ENCODE data around the gene GINS2. TPM values are rescaled to one million over a fixed set of nuclear protein-coding genes. Genes with fewer than 3 reads are reported as not detected.

GINS2 gene
- total and polyA plus RNA-seq, 2 experiments from 2014 or later: 40.5 to 44.4 TPM

- Mint-ChIP-seq H3K27me3 (ENCODE audit: insufficient read depth, low read depth, poor library complexity) (peaks cover 13% of the 10 kb centered on the region), H3K4me1 (peaks cover 8% of the 10 kb centered on the region; the same call in 2 of the 3 replicates), H3K27ac (no peak overlapping the region), H3K4me3 (no peak overlapping the region), H3K36me3 (ENCODE audit: low read depth) (peaks cover 36% of the 10 kb centered on the region), H3K9me3 (no peaks in the 10 kb centered on the region)
- peaks cover 15% of the 10 kb centered on the region for H3K79me2 ChIP-seq (replicated peaks; ENCODE audit: insufficient read depth)
- H3F3A ChIP-seq (replicated peaks; ENCODE audit: low read depth): peaks cover 13% of the 10 kb centered on the region; the same call in 1 of the 2 replicates
- no peak for DNase-seq (ENCODE audit: low spot score)
- no peaks in the 10 kb centered on the region for H3K9me2 ChIP-seq (ENCODE audit: insufficient read depth)
- no peaks in the 10 kb centered on the region for H3K36me3 ChIP-seq (ENCODE audit: insufficient read depth)
- ATAC-seq: no peak; the same call in 2 of the 3 replicates
- TF ChIP-seq JUNB (IDR thresholded peaks at IDR 0.05; ENCODE audit: unreplicated experiment) (no peak), REST (IDR thresholded peaks at IDR 0.05; ENCODE audit: unreplicated experiment) (no peak), EZH2phosphoT487 (IDR thresholded peaks at IDR 0.05; ENCODE audit: unreplicated experiment) (no peak), ETS1 (IDR thresholded peaks at IDR 0.05) (no peak), STAT1 (IDR thresholded peaks at IDR 0.05; ENCODE audit: unreplicated experiment) (no peak), NANOG (IDR thresholded peaks at IDR 0.05; ENCODE audit: borderline replicate concordance) (no peak), CREB1 (CRISPR knock-in tag; IDR thresholded peaks at IDR 0.05; ENCODE audit: low read depth) (no peak), POLR2AphosphoS5 (IDR thresholded peaks at IDR 0.05; ENCODE audit: low read depth) (no peak), ZNF114 (CRISPR knock-in tag; IDR thresholded peaks at IDR 0.05) (no peak), EZH2 (IDR thresholded peaks at IDR 0.05; ENCODE audit: low read depth, unreplicated experiment) (no peak), ZNF331 (CRISPR knock-in tag; IDR thresholded peaks at IDR 0.05; ENCODE audit: low read depth) (no peak)
- TF ChIP-seq, protein P1, sequence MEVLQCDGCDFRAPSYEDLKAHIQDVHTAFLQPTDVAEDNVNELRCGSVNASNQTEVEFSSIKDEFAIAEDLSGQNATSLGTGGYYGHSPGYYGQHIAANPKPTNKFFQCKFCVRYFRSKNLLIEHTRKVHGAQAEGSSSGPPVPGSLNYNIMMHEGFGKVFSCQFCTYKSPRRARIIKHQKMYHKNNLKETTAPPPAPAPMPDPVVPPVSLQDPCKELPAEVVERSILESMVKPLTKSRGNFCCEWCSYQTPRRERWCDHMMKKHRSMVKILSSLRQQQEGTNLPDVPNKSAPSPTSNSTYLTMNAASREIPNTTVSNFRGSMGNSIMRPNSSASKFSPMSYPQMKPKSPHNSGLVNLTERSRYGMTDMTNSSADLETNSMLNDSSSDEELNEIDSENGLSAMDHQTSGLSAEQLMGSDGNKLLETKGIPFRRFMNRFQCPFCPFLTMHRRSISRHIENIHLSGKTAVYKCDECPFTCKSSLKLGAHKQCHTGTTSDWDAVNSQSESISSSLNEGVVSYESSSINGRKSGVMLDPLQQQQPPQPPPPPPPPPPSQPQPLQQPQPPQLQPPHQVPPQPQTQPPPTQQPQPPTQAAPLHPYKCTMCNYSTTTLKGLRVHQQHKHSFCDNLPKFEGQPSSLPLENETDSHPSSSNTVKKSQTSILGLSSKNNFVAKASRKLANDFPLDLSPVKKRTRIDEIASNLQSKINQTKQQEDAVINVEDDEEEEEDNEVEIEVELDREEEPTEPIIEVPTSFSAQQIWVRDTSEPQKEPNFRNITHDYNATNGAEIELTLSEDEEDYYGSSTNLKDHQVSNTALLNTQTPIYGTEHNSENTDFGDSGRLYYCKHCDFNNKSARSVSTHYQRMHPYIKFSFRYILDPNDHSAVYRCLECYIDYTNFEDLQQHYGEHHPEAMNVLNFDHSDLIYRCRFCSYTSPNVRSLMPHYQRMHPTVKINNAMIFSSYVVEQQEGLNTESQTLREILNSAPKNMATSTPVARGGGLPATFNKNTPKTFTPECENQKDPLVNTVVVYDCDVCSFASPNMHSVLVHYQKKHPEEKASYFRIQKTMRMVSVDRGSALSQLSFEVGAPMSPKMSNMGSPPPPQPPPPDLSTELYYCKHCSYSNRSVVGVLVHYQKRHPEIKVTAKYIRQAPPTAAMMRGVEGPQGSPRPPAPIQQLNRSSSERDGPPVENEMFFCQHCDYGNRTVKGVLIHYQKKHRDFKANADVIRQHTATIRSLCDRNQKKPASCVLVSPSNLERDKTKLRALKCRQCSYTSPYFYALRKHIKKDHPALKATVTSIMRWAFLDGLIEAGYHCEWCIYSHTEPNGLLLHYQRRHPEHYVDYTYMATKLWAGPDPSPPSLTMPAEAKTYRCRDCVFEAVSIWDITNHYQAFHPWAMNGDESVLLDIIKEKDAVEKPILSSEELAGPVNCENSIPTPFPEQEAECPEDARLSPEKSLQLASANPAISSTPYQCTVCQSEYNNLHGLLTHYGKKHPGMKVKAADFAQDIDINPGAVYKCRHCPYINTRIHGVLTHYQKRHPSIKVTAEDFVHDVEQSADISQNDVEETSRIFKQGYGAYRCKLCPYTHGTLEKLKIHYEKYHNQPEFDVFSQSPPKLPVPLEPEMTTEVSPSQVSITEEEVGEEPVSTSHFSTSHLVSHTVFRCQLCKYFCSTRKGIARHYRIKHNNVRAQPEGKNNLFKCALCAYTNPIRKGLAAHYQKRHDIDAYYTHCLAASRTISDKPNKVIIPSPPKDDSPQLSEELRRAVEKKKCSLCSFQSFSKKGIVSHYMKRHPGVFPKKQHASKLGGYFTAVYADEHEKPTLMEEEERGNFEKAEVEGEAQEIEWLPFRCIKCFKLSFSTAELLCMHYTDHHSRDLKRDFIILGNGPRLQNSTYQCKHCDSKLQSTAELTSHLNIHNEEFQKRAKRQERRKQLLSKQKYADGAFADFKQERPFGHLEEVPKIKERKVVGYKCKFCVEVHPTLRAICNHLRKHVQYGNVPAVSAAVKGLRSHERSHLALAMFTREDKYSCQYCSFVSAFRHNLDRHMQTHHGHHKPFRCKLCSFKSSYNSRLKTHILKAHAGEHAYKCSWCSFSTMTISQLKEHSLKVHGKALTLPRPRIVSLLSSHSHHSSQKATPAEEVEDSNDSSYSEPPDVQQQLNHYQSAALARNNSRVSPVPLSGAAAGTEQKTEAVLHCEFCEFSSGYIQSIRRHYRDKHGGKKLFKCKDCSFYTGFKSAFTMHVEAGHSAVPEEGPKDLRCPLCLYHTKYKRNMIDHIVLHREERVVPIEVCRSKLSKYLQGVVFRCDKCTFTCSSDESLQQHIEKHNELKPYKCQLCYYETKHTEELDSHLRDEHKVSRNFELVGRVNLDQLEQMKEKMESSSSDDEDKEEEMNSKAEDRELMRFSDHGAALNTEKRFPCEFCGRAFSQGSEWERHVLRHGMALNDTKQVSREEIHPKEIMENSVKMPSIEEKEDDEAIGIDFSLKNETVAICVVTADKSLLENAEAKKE (CRISPR knock-in tag; IDR thresholded peaks at IDR 0.05): no peak
- TF ChIP-seq, protein P2, sequence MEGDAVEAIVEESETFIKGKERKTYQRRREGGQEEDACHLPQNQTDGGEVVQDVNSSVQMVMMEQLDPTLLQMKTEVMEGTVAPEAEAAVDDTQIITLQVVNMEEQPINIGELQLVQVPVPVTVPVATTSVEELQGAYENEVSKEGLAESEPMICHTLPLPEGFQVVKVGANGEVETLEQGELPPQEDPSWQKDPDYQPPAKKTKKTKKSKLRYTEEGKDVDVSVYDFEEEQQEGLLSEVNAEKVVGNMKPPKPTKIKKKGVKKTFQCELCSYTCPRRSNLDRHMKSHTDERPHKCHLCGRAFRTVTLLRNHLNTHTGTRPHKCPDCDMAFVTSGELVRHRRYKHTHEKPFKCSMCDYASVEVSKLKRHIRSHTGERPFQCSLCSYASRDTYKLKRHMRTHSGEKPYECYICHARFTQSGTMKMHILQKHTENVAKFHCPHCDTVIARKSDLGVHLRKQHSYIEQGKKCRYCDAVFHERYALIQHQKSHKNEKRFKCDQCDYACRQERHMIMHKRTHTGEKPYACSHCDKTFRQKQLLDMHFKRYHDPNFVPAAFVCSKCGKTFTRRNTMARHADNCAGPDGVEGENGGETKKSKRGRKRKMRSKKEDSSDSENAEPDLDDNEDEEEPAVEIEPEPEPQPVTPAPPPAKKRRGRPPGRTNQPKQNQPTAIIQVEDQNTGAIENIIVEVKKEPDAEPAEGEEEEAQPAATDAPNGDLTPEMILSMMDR (conservative IDR thresholded peaks at IDR 0.05; ENCODE audit: low read depth in 2 of 2): no peak
- no peak overlapping the region for H3K4me2 ChIP-seq
- no peak overlapping the region for H2AFZ ChIP-seq
- peaks cover 14% of the 10 kb centered on the region for H4K20me1 ChIP-seq (replicated peaks; ENCODE audit: insufficient read depth)
- H3K4me1 ChIP-seq (ENCODE audit: insufficient read depth): no peaks in the 10 kb centered on the region
- no peak overlapping the region for H3K4me3 ChIP-seq
- no peaks in the 10 kb centered on the region for H3K27me3 ChIP-seq (ENCODE audit: insufficient read depth)
- no peak overlapping the region for H3K27ac ChIP-seq (ENCODE audit: low read depth)
Measured at GRCh38 chr16:85650844-85651628, 37.7 kb downstream of the GINS2 start.
